Measurements from ENCODE around the gene DENND1B.

DNA sequence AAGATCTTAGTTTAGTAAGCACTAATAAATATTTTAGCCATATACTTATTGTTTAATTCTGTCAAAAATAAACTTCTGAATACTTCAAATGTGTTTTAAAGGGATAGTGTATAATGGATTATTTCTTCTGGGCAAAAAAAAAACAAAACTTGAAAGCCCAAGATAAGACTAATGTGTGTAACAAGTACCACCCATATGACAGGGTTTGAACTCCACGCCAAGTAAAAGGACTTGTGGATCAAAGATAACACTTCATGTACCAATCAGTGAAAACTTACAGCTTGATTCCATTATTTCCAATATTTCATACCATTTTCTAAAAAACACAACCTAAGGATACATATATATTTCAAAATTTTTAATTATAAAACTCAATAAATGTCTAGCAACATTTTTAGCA lies 59.5 kb downstream of the DENND1B start:
- TF ChIP-seq POLR2A (IDR thresholded peaks at IDR 0.05): no peak
- TF ChIP-seq, protein P1, sequence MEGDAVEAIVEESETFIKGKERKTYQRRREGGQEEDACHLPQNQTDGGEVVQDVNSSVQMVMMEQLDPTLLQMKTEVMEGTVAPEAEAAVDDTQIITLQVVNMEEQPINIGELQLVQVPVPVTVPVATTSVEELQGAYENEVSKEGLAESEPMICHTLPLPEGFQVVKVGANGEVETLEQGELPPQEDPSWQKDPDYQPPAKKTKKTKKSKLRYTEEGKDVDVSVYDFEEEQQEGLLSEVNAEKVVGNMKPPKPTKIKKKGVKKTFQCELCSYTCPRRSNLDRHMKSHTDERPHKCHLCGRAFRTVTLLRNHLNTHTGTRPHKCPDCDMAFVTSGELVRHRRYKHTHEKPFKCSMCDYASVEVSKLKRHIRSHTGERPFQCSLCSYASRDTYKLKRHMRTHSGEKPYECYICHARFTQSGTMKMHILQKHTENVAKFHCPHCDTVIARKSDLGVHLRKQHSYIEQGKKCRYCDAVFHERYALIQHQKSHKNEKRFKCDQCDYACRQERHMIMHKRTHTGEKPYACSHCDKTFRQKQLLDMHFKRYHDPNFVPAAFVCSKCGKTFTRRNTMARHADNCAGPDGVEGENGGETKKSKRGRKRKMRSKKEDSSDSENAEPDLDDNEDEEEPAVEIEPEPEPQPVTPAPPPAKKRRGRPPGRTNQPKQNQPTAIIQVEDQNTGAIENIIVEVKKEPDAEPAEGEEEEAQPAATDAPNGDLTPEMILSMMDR (IDR thresholded peaks at IDR 0.05): no peak
- no peak for TF ChIP-seq POLR2AphosphoS5 (IDR thresholded peaks at IDR 0.05)

Measured in breast epithelium (tissue), 3 donors.